ENCODE measurements around the gene ENTPD1.
"Not testable (repeated sequence)": the region's sequence is repeated elsewhere in the genome, so short reads cannot be mapped to it uniquely, and the experiment has no call there.

ENTPD1 gene

DNA sequence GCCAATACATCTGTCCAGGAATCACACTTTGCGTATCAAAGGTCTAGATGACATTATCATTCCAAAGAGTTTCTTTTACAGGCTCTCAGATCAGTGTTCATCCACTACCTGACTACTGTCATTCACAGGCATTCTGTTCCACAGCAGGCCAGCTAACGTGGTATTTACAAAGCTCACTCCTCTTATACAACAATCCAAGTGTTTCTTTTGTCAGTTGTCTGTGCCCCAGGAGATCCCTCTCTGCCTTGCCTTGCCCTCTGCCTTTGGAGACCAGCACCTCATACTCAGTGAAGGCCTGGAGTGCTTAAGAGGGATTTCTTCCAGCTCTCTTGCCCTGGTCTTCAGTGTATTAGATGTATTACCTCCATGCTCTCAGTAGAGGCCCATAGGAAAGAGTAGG lies 117.2 kb downstream of the ENTPD1 start:
- no peak for DNase-seq

- no peak for DNase-seq
Measured at GRCh38 chr10:95873651-95874050, 117.7 kb downstream of the ENTPD1 start.

- DNase-seq: not testable (repeated sequence)
Measured at GRCh38 chr10:95874783-95875182, 118.8 kb downstream of the ENTPD1 start.

- no peak for DNase-seq
Measured at GRCh38 chr10:95876756-95877155, 120.8 kb downstream of the ENTPD1 start.

- no peak for DNase-seq
Measured at GRCh38 chr10:95877881-95878280, 121.9 kb downstream of the ENTPD1 start.

DNA sequence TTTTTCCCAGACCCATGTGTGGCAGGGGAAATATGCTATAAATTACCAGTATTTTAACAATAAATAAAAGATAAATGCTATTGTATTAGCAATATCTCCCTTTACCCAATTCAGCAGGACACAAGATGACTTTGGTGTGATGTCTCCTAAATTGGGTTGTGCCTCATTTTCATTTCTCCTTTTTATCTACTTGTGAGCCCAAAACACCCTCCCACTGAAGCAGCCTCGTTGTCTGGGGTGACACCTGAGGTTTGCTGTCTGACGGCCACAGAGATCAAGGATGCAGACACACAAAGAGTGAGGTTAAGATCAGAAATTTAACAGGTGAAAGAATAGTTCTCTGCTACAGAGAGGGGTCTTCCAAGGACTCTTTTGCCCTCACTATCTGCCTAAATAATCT lies 124.7 kb downstream of the ENTPD1 start:
- no peak for DNase-seq

DNA sequence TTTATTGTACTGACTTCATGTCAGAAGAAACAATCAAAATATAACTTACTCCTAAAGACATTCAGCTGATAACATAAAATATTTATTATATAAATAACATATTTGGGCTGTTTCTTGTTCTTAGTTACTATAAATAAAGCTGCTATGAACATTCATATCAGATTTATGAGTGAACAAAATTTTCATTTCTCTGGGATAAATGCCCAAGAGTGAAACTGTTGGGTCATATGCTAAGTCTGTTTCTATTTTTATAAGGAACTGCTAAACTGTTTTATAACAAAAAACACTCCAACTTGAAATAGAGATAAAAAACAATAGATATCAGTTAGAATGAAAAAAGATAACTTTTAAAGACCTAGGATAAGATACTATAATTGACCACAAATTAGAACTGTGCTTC lies 125.4 kb downstream of the ENTPD1 start:
- no peak for DNase-seq

DNA sequence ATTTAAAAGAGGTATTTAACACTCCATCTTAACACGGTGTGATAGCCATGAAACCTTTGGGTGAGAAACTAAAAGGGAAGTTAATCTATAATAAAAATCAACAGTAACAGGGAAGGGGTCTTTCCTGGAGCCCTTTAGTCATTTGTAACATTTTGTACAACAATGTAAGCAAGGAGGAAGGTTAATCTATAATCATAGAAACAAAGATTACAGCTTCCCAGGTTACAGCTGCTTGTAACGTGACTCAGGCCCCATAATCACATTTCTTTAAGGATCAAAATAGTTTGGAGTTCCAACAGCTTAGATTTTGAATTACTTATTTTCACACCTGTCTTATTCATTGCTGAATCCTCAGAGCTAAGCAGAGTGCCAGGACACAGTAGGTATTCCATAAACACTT lies 133.9 kb downstream of the ENTPD1 start:
- DNase-seq: no peak

- no peak for DNase-seq
Measured at GRCh38 chr10:95896071-95896850, 140.3 kb downstream of the ENTPD1 start.

DNA sequence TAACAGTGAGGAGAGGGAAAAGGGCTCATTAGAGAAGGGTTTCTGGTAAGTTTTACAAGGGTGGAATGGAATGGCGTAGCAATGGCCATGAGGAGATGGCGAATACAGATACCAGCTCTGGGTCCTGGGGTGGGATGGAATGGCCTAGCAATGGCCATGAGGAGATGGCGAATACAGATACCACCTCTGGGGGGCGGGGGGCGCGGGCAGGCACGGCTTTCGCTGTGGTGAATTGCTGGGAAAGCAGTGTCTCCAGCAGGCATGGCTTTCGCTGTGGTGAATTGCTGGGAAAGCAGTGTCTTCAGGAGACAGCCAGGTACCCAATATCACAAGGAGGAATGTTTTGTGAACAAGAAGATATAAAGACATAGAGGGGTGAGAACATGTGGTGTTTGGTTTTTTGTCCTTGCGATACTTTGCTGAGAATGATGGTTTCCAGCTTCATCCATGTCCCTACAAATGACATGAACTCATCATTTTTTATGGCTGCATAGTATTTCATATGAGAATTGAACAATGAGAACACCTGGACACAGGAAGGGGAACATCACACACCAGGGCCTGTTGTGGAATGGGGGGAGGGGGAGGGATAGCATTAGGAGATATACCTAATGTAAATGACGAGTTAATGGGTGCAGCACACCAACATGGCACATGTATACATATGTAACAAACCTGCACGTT lies 150.1 kb downstream of the ENTPD1 start:
- not testable (repeated sequence) for DNase-seq

- no peak for DNase-seq
Measured at GRCh38 chr10:95906677-95907455, 150.9 kb downstream of the ENTPD1 start.

GRCh38 chr10:95907456-95908253 lies 151.7 kb downstream of the ENTPD1 start, which contains the start of gene CC2D2B:
TSS of gene CC2D2B (plus strand) at chr10:95907975. CDS start at chr10:95911324, 3,349 bp downstream.
- peak; percentile 24 to 28 for DNase-seq

GRCh38 chr10:95908450-95908849 lies 152.5 kb downstream of the ENTPD1 start:
- DNase-seq: no peak

DNA sequence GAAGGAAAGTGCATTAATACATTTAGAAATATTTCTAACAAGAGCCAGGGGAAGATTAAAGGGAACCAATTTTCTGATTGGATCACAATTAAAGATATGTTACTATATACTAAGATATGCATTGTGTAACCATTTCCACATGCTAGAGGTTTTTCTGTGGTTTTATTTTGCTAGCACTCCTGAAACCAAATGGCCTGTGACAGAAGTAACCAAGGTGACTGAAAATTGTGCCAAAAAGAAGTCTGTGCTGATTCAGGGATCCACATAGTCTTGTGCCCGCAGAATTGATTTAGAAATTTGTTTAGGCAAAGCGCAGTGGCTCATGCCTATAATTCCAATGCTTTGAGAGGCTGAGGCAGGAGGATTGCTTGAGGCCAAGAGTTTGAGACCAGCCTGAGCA lies 153.6 kb downstream of the ENTPD1 start:
- DNase-seq: no peak

DNA sequence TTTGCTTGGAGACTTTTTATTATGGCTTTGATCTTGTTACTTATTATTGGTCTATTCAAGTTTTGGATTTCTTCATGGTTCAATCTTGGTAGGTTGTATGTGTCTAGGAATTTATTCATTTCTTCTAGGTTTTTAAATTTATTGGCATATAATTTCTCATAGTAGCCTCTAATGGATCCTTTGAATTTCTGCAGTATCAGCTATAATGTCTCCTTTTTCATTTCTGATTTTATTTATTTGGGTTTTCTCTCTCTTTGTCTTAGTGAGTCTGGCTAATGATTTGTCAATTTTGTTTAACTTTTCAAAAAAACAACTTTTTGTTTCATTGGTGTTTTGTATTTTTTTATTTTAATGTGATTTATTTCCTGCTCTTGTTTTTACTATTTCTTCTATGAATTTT lies 160.1 kb downstream of the ENTPD1 start:
- not testable (repeated sequence) for DNase-seq

Data from NCI-H187 (cell line).